ENCODE measurements around the gene SEPTIN8. TPM values are rescaled to one million over a fixed set of nuclear protein-coding genes. Genes with fewer than 3 reads are reported as not detected.

SEPTIN8 gene
- total and polyA plus RNA-seq, 2 of the 13 experiments (the other 11 are each of a cell fraction or from before 2014, with no cell fraction given) = 41.4 to 49.9 TPM

DNA sequence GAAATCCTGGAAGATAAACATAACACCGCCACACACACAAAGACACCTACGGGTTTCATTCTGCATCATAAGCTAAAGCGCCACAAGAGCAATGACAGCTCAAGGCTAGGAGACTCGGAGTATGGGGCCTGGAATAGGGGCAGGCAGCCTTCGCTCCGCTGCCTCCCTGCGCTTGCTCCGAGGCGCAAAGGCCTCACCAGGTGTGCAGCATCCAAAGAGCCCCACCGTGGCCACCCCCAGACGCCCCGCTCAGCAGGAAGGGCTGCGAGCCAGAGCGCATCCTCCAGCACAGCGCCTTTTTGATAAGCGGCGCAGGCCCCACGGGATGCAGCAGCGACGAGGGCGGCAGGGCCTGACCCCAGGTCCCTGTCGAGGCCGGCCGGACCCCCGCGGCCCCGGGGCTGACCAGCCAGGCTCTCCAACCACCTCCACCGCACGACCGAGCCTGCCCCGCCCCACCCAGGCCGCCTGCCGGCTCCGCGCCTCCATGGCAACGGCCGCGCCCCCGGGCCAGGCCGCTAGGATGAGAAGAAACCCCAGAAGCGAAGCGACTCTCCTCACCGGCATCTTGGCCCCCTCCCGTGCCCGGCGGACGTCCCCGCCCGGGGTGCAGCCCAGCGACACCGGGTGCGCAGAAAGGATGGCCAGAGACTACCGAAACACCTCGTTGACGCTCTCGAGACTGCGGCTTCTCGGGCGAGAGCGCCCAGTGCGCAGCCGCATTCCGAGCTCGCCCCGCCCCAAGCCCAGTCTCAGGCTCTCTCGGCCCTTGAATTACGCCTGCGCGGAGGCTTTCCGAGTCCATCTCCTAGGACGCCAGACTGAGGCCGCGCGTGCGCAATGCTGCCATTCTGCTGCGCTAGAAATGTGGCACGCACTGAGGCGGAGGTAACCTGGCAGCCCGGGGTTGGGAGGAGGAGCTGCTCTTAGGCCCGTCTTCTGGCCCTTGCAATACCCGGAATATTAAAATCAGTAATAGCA lies 39.9 kb downstream of the SEPTIN8 start, which contains the start of gene KIF3A (continued):
- TF ChIP-seq, protein P1, sequence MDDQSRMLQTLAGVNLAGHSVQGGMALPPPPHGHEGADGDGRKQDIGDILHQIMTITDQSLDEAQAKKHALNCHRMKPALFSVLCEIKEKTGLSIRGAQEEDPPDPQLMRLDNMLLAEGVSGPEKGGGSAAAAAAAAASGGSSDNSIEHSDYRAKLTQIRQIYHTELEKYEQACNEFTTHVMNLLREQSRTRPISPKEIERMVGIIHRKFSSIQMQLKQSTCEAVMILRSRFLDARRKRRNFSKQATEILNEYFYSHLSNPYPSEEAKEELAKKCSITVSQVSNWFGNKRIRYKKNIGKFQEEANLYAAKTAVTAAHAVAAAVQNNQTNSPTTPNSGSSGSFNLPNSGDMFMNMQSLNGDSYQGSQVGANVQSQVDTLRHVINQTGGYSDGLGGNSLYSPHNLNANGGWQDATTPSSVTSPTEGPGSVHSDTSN (CRISPR knock-in tag; IDR thresholded peaks at IDR 0.05; ENCODE audit: borderline replicate concordance) = no peak
- TF ChIP-seq ZNF510 (CRISPR knock-in tag; IDR thresholded peaks at IDR 0.05; ENCODE audit: low read depth) (0 out of 2 replicates have a peak, but pooled peaks have one; percentile 37), ZNF460 (CRISPR knock-in tag; IDR thresholded peaks at IDR 0.05; ENCODE audit: borderline replicate concordance) (no peak), ZNF563 (CRISPR knock-in tag; IDR thresholded peaks at IDR 0.05) (no peak), NFE2 (CRISPR knock-in tag; IDR thresholded peaks at IDR 0.05) (no peak), ZNF124 (CRISPR knock-in tag; IDR thresholded peaks at IDR 0.05) (no peak), PAXIP1 (CRISPR knock-in tag; conservative IDR thresholded peaks at IDR 0.05) (no peak; the same call in none of the 2 replicates), RFX5 (IDR thresholded peaks at IDR 0.05; ENCODE audit: low read depth, low read length) (no peak), SMC3 (IDR thresholded peaks at IDR 0.05; ENCODE audit: low read length) (no peak), ZSCAN12 (CRISPR knock-in tag; IDR thresholded peaks at IDR 0.05) (peak; percentile 78), MTERF4 (CRISPR knock-in tag; IDR thresholded peaks at IDR 0.05) (no peak), ZMYM4 (CRISPR knock-in tag; IDR thresholded peaks at IDR 0.05) (peak; percentile 64; the same call in 1 of the 2 replicates), REPIN1 (CRISPR knock-in tag; IDR thresholded peaks at IDR 0.05; ENCODE audit: borderline replicate concordance, low read depth) (no peak), ONECUT2 (CRISPR knock-in tag; IDR thresholded peaks at IDR 0.05) (no peak), ZNF530 (CRISPR knock-in tag; IDR thresholded peaks at IDR 0.05; ENCODE audit: low read depth) (no peak), RFX3 (CRISPR knock-in tag; IDR thresholded peaks at IDR 0.05) (peak; percentile 67), ZNF280B (CRISPR knock-in tag; IDR thresholded peaks at IDR 0.05; ENCODE audit: borderline replicate concordance) (no peak)
- TF ChIP-seq, protein P2, sequence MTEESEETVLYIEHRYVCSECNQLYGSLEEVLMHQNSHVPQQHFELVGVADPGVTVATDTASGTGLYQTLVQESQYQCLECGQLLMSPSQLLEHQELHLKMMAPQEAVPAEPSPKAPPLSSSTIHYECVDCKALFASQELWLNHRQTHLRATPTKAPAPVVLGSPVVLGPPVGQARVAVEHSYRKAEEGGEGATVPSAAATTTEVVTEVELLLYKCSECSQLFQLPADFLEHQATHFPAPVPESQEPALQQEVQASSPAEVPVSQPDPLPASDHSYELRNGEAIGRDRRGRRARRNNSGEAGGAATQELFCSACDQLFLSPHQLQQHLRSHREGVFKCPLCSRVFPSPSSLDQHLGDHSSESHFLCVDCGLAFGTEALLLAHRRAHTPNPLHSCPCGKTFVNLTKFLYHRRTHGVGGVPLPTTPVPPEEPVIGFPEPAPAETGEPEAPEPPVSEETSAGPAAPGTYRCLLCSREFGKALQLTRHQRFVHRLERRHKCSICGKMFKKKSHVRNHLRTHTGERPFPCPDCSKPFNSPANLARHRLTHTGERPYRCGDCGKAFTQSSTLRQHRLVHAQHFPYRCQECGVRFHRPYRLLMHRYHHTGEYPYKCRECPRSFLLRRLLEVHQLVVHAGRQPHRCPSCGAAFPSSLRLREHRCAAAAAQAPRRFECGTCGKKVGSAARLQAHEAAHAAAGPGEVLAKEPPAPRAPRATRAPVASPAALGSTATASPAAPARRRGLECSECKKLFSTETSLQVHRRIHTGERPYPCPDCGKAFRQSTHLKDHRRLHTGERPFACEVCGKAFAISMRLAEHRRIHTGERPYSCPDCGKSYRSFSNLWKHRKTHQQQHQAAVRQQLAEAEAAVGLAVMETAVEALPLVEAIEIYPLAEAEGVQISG (CRISPR knock-in tag; IDR thresholded peaks at IDR 0.05) = no peak; the same call in 1 of the 2 replicates

Data from HepG2 (cell line).